Spleen (tissue), 11 donors: ENCODE data around the gene CROT. TPM values are rescaled to one million over a fixed set of nuclear protein-coding genes. Genes with fewer than 3 reads are reported as not detected.

Experiments
- DNase-seq: peaks from one replicate; pipeline ENCODE4 v3.0.0-alpha.2; 2020
- H3K27ac ChIP-seq, 8 donors: fragments of 200-600 bp; sonication (generic) in 7 of 8; 1 replicate in 4 of 8; 2 replicates in 4 of 8; pipeline versions ENCODE4 v1.5.0 to v1.8.0; 2016 to 2021; ENCODE audit warnings: inconsistent platforms in 4 of 8, mild to moderate bottlenecking in 4 of 8, moderate library complexity in 1 of 8
- H3K27me3 ChIP-seq, 7 donors: fragments of 200-600 bp; sonication (generic) in 6 of 7; replicated peaks in 1 of 7; 1 replicate in 4 of 7; 2 replicates in 3 of 7; pipeline versions ENCODE4 v1.5.0 to v1.8.0; 2016 to 2021; ENCODE audit warnings: inconsistent platforms in 3 of 7, mild to moderate bottlenecking in 1 of 7
- H3K36me3 ChIP-seq, 6 donors: fragments of 200-600 bp; sonication (generic) in 5 of 6; 1 replicate in 4 of 6; 2 replicates in 2 of 6; pipeline versions ENCODE4 v1.5.0 to v1.8.0; 2016 to 2021; ENCODE audit warnings: inconsistent platforms in 2 of 6
- H3K4me1 ChIP-seq, 6 donors: fragments of 200-600 bp; sonication (generic) in 5 of 6; 1 replicate in 3 of 6; 2 replicates in 3 of 6; pipeline versions ENCODE4 v1.5.0 to v1.8.0; 2016 to 2021; ENCODE audit warnings: inconsistent platforms in 3 of 6
- H3K4me3 ChIP-seq, 8 donors: fragments of 200-600 bp; sonication (generic) in 7 of 8; 1 replicate in 4 of 8; 2 replicates in 4 of 8; pipeline versions ENCODE4 v1.5.0 to v1.8.0; 2016 to 2021; ENCODE audit warnings: inconsistent platforms in 4 of 8, mild to moderate bottlenecking in 4 of 8, moderate library complexity in 2 of 8
- H3K9me3 ChIP-seq, 8 donors: fragments of 200-600 bp; sonication (generic) in 7 of 8; 1 replicate in 4 of 8; 2 replicates in 4 of 8; pipeline versions ENCODE4 v1.5.0 to v1.8.0; 2016 to 2021; ENCODE audit warnings: inconsistent platforms in 4 of 8
- POLR2A ChIP-seq, 3 donors: fragments of 450-650 bp; IDR thresholded peaks; one replicate each; pipeline ENCODE4 v1.5.1; 2017; ENCODE audit warnings: antibody characterized with exemption in 3 of 3, mild to moderate bottlenecking in 1 of 3
- POLR2AphosphoS5 ChIP-seq, 3 donors: sonication (generic); formaldehyde crosslinking; IDR thresholded peaks; one replicate each; pipeline ENCODE4 v1.5.1; 2017; ENCODE audit warnings: antibody characterized with exemption in 3 of 3
- WGBS, 5 donors: extraction: QIAGEN DNeasy Blood & Tissue Kit in 3 of 5; methylation state at CpG; one replicate each; pipeline versions ENCODE4 v1.1.5 to v1.1.7; 2013 to 2018; 5-methylcytosine and 5-hydroxymethylcytosine counted together
- intact Hi-C: fragments of 100-400 bp; cut with DNase I; formaldehyde crosslinking; loops from one replicate; pipeline ENCODE4 v1.15.0; 2023; ENCODE audit warnings: low total_unique reads
- polyA plus RNA-seq, 3 donors: library from polyadenylated mRNA; stranded (reverse); fragments of 200-250 nt; gene quantifications; one replicate each; pipeline ENCODE4 v1.2.1, GENCODE V29; 2013
- total RNA-seq, 7 donors: library from RNA; depleted of rRNA in 3 of 7; stranded (reverse); fragments of >200 nt in 3 of 7; fragmentation: NEBNext Ultra II Directional in 4 of 7; extraction: Animal tissue kit (Norgen Biotek cat#: 25700) in 4 of 7; gene quantifications; one replicate each; pipeline versions ENCODE4 v1.1.0 to v1.2.1, GENCODE V29; 2016 to 2021
- TF ChIP-seq, protein P1 (sequence below), 11 experiments: fragments of 200-600 bp in 7 of 11; fragments of 450-650 bp in 4 of 11; sonication (generic) in 4 of 11; IDR thresholded peaks in 8 of 11; conservative IDR thresholded peaks in 3 of 11; 1 replicate in 7 of 11; 2 replicates in 4 of 11; pipeline versions ENCODE4 v1.4.0 to v1.8.0; 2016 to 2021; ENCODE audit warnings: antibody characterized with exemption in 11 of 11, inconsistent platforms in 4 of 11, mild to moderate bottlenecking in 1 of 11
- donor health status: healthy with polysubstance abuse.
- donor health status: DM: no; HTN: no; CAD: no; lungs with moderate emphysema.
- donor health status: DM: no; HTN: no; CAD: no.
- donor health status: Bipolar disorder and iron deficiency.
- donor health status: healthy.
- donor health status: DM: no; HTN: no; CAD: no.
- donor health status: DM: yes; HTN: yes; CAD: no.

The CROT gene
- total and polyA plus RNA-seq, 10 donors = 4.2 to 21.1 (median 11.0) TPM

DNA sequence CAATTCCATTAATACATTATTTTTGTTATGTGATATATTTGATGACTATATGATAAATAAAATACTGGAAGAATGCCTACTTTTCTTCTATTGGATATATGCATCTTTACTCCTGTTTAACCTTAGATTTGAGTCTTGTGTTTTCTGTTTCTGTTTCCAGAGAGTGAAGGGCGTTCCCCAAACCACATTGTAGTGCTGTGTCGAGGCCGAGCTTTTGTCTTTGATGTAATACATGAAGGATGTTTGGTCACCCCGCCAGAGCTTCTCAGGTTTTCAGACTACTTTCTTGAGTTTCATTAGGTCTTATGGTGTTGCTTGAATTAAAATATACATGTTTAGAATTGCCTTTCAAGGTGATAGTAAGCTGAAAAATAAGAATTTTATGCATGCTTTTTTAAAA lies 23.8 kb downstream of the CROT start:
- TF ChIP-seq POLR2AphosphoS5 (IDR thresholded peaks at IDR 0.05) (no peak), POLR2A (IDR thresholded peaks at IDR 0.05) (no peak)
- TF ChIP-seq, protein P1, sequence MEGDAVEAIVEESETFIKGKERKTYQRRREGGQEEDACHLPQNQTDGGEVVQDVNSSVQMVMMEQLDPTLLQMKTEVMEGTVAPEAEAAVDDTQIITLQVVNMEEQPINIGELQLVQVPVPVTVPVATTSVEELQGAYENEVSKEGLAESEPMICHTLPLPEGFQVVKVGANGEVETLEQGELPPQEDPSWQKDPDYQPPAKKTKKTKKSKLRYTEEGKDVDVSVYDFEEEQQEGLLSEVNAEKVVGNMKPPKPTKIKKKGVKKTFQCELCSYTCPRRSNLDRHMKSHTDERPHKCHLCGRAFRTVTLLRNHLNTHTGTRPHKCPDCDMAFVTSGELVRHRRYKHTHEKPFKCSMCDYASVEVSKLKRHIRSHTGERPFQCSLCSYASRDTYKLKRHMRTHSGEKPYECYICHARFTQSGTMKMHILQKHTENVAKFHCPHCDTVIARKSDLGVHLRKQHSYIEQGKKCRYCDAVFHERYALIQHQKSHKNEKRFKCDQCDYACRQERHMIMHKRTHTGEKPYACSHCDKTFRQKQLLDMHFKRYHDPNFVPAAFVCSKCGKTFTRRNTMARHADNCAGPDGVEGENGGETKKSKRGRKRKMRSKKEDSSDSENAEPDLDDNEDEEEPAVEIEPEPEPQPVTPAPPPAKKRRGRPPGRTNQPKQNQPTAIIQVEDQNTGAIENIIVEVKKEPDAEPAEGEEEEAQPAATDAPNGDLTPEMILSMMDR (IDR thresholded peaks at IDR 0.05 in 8 of 11, conservative IDR thresholded peaks at IDR 0.05 in 3 of 11) = no peak
- H3K27me3 ChIP-seq = no peaks in the 10 kb centered on the region
- no peaks in the 10 kb centered on the region for H3K4me1 ChIP-seq
- 78 to 94% (median 89%) methylated on average over 4 of the region's 4 CpGs for WGBS, 5 donors
- no peaks in the 10 kb centered on the region for H3K9me3 ChIP-seq
- no peak for DNase-seq
- no peak overlapping the region for H3K4me3 ChIP-seq
- no peak overlapping the region for H3K27ac ChIP-seq
- H3K36me3 ChIP-seq = peaks cover 0 to 45% (median 3%) of the 10 kb centered on the region in 6 donors
- intact Hi-C loops = no loop called here

DNA sequence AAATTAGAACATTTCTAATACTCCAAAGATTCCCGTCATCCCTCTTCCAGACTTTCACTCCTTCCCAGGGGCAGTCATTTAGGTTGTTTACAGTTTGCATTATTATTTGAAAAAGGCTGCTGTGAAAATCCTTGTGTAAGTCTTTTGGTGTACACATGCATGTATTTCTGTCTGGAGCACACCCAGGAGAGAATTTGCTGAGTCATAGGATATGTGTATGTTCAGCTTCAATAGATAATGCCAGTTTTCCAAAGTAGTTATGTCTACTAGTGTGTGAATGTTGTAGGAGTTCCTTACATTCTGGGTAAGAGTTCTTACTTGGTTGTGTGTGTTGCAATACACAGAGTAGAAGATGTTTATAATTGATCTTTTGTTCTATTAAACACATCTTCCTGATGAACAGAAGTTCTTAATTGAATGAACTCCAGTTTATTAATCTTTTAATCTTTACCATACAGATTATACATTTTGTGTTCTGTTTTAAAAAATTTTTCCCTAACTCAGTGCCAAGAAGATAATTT lies 25.3 kb downstream of the CROT start:
- Histone ChIP-seq H3K27ac (no peak overlapping the region), H3K36me3 (peaks cover 0 to 32% (median 3%) of the 10 kb centered on the region in 6 donors), H3K4me1 (no peaks in the 10 kb centered on the region), H3K27me3 (no peaks in the 10 kb centered on the region), H3K9me3 (no peaks in the 10 kb centered on the region), H3K4me3 (no peak overlapping the region)
- TF ChIP-seq, protein P1 (IDR thresholded peaks at IDR 0.05 in 8 of 11, conservative IDR thresholded peaks at IDR 0.05 in 3 of 11) = no peak
- TF ChIP-seq POLR2A (IDR thresholded peaks at IDR 0.05) (no peak), POLR2AphosphoS5 (IDR thresholded peaks at IDR 0.05) (no peak)
- WGBS, 5 donors = 98 to 100% (median 99%) methylated on average over 1 of the region's 1 CpG
- DNase-seq = no peak
- intact Hi-C loops = no loop called here

DNA sequence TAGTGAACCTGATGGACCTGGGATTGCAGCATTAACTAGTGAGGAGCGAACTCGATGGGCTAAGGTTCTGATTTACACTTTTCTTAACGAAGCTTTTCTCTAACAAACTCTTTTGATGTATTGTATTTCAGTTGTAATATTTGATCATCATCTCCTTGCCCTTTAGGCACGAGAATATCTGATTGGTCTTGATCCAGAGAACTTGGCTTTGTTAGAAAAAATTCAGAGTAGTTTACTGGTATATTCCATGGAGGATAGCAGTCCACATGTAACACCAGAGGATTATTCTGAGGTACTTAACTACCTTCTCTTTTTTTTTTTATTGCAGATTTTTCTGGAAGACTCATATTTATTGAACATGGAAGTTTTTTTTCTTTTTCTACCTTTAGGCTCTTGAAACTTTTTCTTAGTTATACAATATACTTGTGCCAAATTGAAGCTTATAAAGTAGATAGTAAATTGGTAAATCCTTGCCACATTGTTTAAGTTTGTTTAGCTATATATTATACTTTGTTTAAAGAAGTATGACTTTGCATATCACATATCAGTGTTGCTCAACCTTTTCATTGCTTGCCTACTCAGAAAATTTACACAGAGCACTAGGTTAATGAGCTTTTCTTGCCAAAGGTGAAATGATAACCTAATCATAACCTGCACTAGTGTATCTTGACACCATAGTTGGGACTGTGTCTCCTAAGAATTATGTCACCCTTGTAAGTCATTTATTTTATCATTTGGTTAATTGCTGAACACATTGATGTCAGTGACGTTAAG lies 30.4 kb downstream of the CROT start:
- Histone ChIP-seq H3K4me3 (no peak overlapping the region), H3K4me1 (no peaks in the 10 kb centered on the region), H3K36me3 (peaks cover 0 to 32% (median 2%) of the 10 kb centered on the region in 6 donors), H3K9me3 (no peaks in the 10 kb centered on the region), H3K27me3 (no peaks in the 10 kb centered on the region), H3K27ac (no peak overlapping the region)
- TF ChIP-seq, protein P1 (IDR thresholded peaks at IDR 0.05 in 8 of 11, conservative IDR thresholded peaks at IDR 0.05 in 3 of 11) = no peak
- no peak for TF ChIP-seq POLR2AphosphoS5 (IDR thresholded peaks at IDR 0.05)
- 88 to 97% (median 93%) methylated on average over 5 of the region's 5 CpGs for WGBS, 5 donors
- no peak for DNase-seq
- intact Hi-C loops = no loop called here

DNA sequence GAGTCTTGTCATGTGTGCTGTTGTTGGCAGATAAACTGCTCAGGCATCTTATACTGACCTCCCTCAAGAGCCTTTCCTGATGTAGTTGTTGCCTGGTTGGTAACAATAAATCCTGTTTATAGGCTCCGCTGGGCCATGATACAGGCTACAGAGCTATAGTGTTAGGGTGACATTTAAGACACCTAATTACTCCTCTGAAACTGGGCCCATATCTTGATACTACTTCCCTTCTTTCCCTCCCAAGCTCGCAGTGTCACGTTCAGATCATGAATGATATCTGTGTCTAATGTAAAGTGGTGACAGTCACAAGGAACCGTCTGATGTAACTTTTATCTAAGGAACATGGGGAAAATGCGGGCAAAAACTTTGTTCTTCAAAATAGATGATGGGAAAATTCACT lies 35.4 kb downstream of the CROT start:
- no peak for DNase-seq
- H3K27me3 ChIP-seq = no peaks in the 10 kb centered on the region
- H3K4me3 ChIP-seq = no peak overlapping the region
- H3K4me1 ChIP-seq = no peaks in the 10 kb centered on the region
- H3K36me3 ChIP-seq = peaks cover 0 to 66% (median 9%) of the 10 kb centered on the region in 6 donors
- no peak overlapping the region for H3K27ac ChIP-seq
- TF ChIP-seq, protein P1 (IDR thresholded peaks at IDR 0.05 in 8 of 11, conservative IDR thresholded peaks at IDR 0.05 in 3 of 11) = no peak
- no peak for TF ChIP-seq POLR2A (IDR thresholded peaks at IDR 0.05)
- no peak for TF ChIP-seq POLR2AphosphoS5 (IDR thresholded peaks at IDR 0.05)
- no peaks in the 10 kb centered on the region for H3K9me3 ChIP-seq
- intact Hi-C loops = no loop called here
- WGBS, 5 donors = 88 to 94% (median 93%) methylated on average over 5 of the region's 5 CpGs
